ENCODE results near the gene SLC2A11.
"Not testable (repeated sequence)": the region's sequence is repeated elsewhere in the genome, so short reads cannot be mapped to it uniquely, and the experiment has no call there.

SLC2A11 gene

DNA sequence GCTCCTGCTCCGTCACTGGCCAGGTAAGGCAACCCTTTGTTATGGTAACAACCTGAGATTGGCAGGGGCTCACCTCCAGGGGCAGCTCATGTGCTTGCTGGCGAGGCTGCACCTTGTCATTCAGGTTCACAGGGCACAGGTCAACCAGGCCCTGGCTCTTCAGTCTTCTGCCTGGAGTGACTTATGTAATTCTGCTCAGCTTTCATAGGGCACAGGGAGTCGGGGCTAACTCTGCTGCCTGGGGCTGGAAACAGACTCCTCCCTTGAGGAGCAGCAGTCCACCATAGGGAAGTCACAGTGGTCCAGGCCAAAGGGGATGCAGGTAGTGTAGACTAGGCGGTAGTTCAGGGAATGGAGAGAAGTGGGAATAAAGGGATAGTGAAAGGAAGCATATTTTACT is 35.0 kb downstream of the SLC2A11 start:
- no peak for FAIRE-seq

DNA sequence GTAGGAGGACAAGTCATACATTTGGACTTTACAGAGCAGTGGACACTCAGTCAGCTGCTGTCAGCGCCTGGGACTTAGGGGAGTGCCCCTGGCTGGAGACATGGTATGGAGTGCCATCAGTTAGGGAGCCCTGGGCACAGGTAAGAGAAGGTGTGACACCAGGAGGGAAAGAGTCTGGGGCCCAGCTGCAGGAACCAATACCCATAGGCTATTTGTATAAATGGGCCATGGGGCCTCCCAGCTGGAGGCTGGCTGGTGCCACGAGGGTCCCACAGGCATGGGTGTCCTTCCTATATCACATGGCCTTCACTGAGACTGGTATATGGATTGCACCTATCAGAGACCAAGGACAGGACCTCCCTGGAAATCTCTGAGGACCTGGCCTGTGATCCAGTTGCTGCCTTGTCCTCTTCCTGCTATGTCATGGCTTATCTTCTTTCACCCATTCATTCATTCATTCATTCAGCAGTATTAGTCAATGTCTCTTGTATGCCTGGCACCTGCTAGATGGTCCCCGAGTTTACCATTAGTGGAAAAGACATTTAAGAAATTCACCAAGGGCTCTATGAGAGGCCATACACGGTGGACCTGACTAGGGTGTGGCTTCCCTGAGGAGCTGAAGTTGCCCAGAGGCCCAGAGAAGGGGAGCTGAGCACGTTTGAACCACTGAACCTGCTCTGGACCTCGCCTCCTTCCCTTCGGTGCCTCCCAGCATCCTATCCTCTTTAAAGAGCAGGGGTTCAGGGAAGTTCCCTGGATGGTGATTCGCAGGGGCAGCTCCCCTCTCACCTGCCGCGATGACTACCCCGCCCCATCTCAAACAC is 35.7 kb downstream of the SLC2A11 start:
- FAIRE-seq, result no peak

DNA sequence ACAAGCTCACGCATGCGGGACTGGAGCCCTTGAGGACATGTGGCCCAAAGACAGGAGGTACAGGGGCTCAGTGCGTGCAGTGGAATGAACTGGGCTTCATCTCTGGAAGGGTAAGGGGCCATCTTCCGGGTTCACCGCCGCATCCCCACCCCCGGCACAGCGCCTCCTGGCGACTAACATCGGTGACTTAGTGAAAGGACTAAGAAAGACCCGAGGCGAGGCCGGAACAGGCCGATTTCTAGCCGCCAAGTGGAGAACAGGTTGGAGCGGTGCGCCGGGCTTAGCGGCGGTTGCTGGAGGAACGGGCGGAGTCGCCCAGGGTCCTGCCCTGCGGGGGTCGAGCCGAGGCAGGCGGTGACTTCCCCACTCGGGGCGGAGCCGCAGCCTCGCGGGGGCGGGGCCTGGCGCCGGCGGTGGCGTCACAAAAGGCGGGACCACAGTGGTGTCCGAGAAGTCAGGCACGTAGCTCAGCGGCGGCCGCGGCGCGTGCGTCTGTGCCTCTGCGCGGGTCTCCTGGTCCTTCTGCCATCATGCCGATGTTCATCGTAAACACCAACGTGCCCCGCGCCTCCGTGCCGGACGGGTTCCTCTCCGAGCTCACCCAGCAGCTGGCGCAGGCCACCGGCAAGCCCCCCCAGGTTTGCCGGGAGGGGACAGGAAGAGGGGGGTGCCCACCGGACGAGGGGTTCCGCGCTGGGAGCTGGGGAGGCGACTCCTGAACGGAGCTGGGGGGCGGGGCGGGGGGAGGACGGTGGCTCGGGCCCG is 36.5 kb downstream of the SLC2A11 start, which contains the start of gene MIF:
Gene MIF, plus strand, starts transcription at position 439 of the 765 bp plus-strand sequence. Its CDS starts 92 bp downstream, at position 531.
- no peak for FAIRE-seq

DNA sequence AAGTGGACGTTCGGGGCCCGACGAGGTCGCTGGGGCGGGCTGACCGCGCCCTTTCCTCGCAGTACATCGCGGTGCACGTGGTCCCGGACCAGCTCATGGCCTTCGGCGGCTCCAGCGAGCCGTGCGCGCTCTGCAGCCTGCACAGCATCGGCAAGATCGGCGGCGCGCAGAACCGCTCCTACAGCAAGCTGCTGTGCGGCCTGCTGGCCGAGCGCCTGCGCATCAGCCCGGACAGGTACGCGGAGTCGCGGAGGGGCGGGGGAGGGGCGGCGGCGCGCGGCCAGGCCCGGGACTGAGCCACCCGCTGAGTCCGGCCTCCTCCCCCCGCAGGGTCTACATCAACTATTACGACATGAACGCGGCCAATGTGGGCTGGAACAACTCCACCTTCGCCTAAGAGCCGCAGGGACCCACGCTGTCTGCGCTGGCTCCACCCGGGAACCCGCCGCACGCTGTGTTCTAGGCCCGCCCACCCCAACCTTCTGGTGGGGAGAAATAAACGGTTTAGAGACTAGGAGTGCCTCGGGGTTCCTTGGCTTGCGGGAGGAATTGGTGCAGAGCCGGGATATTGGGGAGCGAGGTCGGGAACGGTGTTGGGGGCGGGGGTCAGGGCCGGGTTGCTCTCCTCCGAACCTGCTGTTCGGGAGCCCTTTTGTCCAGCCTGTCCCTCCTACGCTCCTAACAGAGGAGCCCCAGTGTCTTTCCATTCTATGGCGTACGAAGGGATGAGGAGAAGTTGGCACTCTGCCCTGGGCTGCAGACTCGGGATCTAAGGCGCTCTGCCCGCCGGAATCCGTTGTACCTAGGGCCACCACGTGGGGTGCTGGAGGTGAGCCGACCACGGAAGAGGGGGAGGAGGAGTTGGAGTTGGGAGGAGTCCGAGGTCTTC is 37.3 kb downstream of the SLC2A11 start:
- FAIRE-seq, result no peak

DNA sequence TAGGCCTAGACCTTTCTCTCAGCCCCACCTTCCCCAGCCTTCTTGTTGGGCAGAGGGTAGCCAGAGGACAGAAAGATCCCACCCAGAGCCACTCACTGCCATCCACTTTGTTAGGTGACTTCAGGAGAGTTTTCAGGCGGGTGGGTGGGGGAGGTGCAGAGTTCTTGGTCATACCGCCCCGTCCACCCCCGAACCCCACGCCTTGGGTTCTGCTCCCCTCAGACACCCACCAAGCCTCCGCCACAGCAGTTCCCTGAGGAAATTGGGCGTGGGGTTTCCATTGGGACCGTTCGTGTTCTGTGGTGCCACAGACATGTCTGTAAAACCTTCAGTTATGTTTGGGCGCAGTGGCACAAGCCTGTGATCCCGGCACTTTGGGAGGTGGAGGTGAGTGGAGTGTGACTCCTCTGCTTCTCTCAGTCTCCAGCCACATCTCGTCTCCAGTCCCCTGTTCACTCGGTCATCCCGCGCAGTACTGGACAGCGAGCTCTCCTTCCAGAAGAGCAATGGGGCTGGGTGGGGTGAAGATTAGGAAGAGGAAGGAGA is 38.0 kb downstream of the SLC2A11 start:
- FAIRE-seq, result no peak

DNA sequence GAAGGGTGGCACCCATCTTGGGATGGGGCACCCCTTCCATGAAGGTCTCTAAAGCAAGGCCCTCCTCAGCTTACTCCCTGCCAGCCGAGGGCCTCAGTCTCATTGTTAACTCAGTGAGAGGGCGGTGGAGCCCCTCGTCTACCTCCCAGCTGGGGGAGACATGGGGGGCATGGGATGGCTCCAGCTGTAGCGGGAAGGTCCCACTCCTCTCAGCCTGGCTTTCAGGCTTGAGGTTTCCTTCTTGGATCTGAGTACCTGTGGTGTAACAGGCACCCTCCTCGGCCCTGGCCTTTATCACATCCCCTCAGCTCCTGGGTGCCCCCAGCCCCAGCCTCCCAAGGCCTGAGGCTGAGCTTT is 38.5 kb downstream of the SLC2A11 start:
- no peak for FAIRE-seq

DNA sequence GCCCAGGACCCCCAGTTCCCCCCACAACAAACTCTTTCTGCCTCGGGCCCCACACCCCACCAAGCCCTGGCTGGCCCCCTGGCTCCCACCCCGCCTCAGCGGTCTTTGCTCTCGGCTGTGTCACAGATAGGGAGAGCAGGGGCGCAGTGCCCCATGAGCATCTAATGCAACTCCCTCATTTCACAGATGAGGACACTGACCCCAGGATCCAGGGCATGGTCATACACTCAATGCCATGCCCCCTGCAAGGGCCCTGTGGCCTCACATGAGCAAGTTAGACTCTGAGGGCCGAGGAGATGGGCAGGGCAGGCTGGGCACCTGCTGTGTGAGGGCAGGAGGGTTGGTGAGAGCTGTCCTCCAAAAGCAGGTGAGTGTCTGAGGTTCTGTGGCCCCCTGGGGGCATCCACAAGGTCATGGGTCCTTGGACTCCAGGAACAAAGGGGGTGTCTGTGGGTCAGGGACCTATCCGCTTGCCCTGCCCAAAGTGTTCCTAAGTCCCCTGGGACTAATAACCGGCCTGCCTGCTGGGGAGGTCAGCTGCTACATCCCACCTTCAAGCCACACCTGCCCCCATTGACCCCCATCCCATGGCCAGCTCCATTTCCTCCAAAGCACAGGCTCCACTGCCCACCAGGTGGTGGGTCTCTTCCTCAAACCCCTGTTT is 39.0 kb downstream of the SLC2A11 start:
- no peak for FAIRE-seq

DNA sequence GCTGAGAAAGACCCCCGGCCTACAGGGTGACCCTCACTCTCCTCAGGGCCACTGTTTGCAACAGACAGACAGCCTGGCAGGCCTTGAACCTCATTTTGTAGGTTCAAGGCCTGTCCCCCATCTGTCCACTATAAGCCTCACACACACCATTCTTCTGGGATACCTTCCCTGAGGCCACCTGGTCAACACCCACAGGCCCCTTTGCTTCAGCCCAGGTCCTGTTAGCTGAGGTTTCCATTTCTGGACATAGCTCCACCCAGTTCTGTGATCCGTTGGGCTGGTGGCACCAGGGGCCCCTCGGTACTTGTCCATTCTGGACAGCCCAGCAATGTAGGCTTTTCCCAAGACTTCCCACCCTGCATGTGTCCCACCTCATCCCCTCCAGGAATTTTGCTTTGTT is 39.6 kb downstream of the SLC2A11 start:
- FAIRE-seq, result no peak

DNA sequence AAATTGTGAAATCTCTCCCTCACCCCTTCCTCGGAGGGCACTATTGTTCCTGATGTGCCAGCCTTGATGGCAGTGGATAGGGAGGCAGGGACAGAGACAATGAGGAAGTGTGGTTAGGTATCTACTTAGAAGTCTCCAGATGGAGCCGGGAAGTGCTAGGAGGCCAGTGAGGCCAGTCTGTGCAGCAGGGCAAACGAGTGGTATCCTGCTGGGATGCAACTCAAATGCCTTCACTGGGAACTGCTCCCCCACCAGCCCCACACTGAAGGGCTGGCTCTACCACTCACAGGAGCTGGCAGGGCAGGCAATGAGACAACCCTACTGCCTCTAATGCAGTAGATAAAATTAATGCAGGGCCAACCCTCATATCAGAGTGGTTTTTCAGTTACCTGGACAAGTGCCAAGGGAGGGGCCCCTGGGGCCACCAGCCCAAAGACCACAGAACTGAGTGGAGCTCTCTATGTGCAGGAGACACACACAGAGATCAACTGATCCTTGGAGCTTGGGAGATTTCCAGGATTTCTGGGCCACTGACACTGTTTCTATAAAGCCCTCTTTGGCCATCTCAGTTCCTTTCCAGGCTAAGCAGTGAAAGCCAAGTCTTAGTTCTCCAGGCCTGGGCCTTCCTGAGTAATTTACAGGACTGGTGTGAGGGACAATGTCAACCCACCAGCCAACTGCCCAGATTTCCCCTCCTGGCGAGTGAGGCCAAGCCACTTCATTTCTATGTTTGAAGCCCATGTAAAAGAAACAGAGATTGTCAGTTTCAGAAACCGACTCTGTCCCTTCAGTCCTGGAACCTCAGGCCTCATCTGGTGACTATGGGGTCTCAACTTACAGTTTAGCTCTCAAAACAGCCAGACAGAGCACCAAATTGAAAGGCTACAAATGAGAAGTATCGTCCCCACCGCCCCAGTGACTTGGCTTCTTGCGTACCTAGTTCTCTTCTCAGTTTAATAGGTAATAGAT is 40.6 kb downstream of the SLC2A11 start:
- FAIRE-seq, result no peak

DNA sequence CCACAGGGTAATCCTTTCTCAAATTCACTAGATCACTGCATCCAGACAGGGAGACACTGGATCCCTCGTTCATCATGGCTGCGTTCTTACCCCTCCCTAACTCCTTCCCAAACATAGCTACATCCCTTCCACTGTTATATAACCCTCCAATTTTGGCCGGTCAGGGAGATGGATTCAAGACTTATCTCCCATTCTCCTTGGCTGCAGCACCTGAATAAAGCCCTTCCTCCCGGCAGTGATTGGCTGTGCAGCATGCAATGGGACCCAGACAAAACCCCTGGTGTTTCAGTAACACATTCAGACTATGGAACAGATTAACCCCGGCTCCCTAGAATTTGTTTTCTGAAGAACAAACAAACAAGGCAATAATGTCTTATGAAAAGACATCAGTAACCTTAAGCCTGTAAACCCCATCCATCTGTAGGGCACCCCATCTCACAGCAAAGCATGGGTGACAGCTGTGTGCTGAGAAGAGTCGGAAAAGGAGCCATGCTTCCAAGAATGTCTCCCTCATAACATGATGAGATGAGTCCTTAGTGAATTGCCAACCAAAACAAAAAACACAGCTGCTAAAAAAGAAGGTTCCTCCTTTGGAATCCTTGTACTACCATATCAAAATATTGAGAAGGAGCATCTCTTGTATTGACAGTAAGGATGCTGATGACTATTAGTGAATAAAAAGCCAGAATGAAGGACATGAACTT is 41.5 kb downstream of the SLC2A11 start:
- no peak for FAIRE-seq

DNA sequence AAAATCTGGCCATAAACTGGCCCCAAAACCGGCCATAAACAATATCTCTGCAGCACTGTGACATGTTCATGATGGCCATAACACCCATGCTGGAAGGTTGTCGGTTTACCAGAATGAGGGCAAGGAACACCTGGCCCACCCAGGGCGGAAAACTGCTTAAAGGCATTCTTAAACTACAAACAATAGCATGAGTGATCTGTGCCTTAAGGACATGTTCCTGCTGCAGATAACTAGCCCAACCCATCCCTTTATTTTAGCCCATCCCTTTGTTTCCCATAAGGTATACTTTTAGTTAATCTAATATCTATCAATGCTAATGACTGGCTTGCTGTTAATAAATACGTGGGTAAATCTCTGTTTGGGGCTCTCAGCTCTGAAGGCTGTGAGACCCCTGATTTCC is 42.6 kb downstream of the SLC2A11 start:
- not testable (repeated sequence) for FAIRE-seq

DNA sequence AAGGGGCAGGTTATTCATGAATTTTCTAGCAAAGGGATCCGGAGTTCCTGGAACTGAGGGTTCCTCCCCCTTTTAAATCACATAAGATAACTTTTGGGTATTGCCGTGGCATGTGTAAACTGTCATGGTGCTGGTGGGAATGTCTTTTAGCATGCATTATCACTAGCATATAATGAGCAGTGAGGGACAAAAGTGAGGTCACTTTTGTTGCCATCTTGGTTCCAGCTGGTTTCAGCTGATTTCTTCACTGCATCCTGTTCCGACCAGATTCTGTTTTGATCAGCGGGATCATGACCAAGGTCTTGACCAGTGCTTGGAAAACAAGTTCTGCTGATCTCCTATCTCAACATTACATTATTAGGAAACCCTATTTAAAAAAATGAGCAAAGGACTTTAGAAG is 43.9 kb downstream of the SLC2A11 start:
- no peak for FAIRE-seq

DNA sequence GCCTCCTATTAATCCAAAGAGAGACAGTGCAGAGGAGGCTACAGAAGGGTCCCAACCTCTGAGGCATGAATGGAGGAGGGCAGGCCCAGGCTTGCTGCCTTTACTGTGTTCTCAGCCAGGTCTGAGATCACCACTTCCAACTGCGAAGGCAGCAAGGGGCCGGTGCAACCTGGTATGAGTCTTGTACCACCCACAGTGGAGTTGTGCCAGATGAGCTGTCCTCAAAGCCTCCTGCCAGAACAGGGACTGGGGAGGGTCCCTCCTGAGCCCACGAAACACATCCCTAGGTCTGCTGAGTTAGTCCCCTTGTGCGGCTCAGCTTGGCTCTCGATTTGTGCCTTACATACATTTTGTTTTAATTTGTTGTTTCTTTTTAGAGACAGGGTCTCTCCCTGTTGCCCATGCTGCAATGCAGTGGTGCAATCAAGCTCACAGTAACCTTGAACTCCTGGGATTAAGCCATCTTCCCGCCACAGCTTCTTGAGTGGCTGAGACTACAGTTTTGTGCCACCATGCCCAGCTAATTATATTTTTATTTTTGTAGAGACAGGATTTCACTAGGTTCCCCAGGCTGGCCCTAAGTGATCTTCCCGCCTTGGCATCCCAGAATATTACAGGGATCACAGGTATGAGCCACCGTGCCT is 45.8 kb downstream of the SLC2A11 start:
- no peak for FAIRE-seq

DNA sequence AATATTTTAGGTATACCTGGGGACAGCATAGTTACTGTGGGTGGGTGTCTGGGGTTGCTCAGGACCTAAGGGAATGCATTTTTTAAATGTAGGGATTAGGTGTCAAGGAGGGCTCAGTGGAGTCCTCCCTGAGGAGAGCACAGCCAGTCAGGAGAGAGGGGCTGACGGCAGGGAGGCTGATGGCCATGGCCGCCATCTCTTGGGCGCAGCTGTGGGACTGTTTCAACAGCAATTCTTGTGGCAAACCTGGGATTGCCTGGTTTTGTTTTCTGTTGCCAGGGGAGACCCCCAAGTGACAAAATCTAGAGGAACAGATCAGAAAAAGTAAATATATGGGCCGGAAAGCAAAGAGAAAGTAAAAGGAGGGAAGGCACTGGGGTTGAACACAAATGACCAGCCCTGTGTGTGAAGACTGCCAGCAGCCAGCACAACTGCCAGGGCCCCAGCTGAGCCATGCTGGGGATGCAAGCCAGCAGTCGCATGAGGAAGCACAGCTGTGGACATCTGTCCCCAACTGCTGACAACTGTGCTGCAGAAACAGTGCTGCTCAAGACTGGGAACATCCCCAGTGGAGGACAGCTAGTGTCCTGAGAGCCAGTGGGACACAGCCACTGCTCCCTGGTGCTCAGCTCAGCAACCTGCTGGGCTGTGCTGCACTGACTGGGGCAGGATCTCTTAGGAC is 47.0 kb downstream of the SLC2A11 start:
- no peak for FAIRE-seq

DNA sequence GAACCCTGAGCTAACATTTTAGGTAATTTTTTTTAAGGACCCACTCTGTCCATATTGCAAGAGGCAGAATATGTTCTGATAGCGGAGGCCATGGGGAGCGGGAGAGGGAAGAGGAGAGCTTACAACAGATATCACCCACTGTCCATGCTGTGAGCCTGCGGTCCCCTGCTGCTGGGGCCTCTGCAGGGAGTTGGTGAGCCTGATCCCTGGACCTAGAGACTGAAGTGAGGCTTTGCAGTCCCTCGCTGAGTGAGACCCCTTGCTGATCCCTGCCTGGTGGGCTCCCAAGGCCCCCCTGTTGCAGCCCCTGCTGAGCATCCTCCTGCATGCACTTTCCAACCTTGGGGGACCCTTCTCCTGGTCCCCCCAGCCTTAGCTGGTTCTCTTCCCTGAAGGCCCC is 49.0 kb downstream of the SLC2A11 start:
- no peak for FAIRE-seq

DNA sequence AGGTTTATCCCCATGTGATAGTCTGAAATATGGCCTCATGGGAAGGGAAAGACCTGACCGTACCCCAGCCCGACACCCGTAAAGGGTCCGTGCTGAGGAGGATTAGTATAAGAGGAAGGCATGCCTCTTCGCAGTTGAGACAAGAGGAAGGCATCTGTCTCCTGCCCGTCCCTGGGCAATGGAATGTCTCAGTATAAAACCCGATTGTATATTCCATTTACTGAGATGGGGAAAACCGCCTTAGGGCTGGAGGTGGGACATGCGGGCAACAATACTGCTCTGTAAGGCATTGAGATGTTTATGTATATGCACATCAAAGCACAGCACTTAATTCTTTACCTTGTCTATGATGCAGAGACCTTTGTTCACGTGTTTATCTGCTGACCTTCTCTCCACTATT is 49.7 kb downstream of the SLC2A11 start:
- not testable (repeated sequence) for FAIRE-seq

DNA sequence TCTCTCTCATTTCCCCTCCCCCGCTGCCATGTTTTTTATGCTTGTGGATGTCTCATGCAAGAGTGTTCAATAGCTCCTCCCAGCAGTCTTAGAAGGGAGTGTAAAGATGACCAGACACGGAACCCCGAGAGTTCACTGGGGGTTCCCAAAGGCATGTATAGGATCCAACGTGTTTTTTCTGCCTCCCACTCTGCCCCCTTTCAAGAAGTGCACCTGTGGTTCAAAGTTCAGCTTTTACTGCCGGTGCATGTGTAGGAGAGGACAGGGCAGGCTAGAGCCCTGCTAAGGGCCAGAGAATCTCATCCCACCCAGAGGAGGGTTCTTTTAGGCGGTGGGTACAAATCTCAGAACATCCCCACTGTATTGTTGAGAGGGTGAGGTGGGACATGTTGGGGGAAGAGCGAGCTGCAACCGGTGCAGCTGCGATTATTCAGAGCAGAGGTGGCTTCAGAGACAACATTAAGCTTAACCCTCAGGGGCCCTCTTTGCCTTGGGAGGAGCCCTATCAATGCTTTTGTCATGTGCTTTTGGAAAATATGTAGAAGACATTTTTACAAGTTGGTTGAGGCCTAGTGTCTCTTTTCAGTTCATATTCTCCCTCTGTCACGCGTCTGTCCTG is 51.0 kb downstream of the SLC2A11 start:
- no peak for FAIRE-seq

DNA sequence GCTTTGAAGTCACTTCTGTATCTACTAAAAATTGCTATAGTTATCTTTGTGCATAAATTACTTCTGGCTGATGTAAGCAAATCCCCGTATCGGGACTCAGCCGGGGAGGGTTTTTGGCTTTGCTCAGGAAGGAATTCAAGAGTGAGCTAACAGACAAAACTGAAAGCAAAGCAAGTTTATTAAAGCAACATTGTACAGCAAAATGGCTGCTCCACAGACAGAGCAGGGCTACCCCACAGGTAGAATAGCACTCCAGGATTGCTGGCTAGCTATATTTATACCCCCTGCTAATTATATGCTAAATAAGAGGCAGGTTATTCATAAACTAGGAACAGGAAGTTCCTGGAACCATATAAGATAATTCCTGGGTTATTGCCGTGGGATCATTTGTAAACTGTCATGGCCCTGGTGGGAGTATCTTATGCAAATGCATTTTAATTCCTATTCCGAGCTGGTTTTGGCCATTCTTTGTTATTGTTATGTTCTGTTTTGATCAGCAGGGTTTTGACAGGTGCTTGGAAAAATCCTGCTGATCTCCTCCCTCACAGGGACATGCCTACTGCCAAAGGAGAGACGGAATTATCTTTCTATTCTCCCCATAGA is 51.7 kb downstream of the SLC2A11 start:
- FAIRE-seq, result no peak
